ENCODE measurements around the gene ERBB2.

ERBB2 gene

DNA sequence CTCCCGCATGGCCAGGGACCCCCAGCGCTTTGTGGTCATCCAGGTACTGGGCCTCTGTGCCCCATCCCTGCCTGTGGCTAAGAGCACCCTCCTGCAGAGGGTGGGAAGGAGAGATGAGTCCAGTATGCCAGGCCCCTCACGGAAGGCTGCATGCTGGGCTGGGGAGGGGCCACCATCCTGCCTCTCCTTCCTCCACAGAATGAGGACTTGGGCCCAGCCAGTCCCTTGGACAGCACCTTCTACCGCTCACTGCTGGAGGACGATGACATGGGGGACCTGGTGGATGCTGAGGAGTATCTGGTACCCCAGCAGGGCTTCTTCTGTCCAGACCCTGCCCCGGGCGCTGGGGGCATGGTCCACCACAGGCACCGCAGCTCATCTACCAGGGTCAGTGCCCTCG is 26.8 kb downstream of the ERBB2 start:
- no peak for DNase-seq (ENCODE audit: low read depth)

DNA sequence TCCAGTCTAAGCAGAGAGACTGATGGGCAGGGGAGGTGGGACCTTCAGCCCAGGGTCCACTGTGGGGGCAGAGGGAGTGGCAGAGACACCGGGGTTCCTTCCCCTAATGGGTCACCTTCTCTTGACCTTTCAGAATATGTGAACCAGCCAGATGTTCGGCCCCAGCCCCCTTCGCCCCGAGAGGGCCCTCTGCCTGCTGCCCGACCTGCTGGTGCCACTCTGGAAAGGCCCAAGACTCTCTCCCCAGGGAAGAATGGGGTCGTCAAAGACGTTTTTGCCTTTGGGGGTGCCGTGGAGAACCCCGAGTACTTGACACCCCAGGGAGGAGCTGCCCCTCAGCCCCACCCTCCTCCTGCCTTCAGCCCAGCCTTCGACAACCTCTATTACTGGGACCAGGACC is 27.7 kb downstream of the ERBB2 start:
- no peak for DNase-seq (ENCODE audit: low read depth)

DNA sequence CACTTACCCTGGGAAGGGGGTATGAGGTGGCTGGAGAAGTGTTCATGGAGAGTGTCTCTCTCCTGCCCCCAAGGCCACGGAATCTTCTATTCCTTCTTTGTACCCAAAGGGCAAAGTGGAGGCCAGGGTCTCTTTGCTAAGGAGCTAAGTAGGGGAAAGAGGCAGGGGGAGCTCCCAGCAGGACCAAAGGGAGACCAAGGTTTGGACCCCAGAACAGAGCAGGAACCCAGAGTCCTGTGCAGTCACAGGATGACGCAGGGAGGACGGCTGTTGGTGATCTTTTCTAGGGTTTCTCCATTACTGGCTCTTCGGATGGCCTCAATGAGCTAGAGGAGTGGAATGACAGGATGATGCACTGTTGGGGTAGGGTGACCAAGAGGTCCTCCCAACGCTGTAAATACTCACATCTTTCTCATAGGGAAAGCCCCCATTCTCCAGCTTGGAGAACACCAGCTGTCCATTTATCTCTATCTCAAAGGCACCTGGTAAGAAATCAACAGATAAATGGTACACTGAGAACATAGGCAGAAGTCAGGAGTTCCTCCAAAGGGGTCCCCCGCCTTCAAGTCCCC is 29.5 kb downstream of the ERBB2 start:
- DNase-seq (ENCODE audit: low read depth): no peak

DNA sequence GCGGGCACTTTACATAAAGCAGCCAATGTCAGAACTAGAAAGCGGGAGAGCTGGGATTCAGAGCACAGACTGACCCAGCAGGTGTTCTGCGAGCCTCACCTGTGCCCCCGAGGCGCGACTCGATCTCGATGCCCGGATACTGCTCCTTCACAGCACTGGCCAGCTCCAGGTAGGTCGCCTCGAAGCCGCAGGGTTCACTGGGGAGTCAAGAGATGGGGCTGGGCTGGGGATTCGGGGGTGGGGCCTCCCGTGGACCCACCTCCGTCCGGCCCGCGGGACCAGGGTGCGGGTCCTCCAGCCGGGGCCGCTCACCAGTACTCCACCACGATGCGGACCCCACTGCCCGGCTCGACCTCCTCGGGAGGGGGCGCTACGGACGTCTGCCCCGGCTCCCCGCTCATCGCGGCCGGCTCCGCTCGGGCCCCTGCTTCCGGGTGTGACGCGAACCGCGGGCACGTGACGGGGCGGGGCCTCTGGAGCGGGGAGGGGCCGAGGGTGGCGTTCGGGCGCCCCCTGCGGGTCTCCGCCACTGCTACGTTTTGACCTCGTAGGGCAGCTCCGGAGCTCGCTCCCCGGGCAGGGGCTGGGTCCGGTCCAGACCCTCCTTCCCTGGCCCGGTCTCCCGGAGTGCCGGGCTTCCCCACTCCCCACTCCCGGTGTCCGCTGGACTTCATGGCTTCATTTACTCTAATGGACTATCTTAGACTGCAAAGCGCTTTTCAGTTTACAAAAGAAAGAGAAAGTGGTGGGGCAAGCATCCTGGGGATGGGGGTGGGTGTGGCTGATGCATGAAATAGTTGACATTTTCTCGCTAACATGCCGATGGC is 30.4 kb downstream of the ERBB2 start, which contains the start of gene MIEN1:
MIEN1 (minus strand) TSS at position 438 of the 827 bp plus-strand sequence; CDS start at position 401, 37 bp downstream.
- DNase-seq (ENCODE audit: low read depth): peak; percentile 93

DNA sequence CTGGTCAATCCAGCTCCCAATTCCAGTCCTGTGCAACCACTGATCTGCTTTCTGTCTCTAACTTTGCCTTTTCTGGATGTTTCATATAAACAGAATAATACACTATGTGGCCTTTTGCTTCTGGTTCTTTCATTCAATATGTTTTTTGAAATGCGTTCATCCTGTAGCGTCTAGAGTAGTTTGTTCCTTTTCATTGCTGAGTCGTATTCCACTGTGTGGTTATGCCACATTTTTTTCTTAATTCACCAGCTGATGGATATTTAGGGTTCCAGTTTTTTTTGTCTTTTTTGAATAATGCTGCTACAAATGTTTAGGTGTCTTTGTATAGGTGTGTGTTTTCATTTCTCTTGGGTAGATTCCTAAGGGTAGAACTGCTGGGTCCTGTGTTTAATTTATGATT is 32.7 kb downstream of the ERBB2 start:
- DNase-seq (ENCODE audit: low read depth): no peak

DNA sequence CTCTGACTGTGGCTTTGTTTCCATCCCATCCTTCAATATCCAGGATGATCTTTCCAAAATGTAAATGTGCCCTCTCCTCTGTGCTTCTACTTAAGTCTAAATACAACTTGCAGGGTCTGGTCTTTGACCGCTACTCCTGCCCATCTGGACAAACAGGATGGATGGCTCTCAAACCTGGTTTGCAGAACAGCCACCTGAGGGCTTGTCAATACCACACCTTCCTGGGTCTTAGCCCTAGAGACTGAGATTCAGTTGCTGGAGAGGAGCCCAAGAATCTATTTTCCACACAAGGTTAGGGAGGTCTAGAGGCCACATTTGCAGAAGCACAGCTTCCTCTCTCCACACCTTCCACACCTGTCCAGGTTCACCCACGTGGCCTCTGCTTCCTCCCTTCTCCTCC is 36.0 kb downstream of the ERBB2 start:
- no peak for DNase-seq (ENCODE audit: low read depth)

DNA sequence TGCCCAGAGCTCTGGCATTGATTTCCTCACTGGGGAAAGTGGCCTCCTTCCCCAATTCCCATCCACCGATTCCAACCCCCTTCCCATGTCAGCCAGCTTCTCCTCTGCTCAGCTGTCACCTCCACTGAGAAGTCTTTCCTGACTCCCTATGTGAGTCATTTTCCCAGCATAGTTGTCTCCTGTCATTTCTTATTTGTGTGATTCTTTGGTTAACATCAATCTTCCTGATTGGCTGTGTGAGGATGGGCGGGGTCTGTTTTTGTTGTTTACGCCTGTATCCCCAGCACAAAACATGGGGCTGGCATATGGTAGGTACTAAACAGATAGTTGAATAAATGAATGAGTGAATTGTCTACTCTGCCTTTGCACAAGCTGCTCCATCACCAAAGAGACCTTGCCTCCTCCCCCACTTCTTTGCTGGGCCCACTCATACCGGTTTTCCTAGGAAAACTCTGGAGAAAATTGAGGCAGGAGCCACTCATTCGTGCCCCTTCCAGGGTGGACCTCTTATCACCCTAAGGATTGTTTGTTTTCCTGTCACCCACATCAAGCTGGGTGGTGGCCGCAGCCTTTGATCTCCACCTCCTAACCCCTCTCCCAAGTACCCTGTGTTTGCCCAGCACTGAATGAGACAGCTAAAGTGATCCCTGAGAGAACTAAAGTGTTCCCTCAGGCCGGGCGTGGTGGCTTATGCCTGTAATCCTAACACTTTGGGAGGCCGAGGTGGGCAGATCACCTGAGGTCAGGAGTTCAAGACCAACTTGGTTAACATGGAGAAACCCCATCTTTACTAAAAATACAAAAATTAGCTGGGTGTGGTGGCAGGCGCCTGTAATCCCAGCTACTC is 36.7 kb downstream of the ERBB2 start:
- DNase-seq (ENCODE audit: low read depth): no peak

DNA sequence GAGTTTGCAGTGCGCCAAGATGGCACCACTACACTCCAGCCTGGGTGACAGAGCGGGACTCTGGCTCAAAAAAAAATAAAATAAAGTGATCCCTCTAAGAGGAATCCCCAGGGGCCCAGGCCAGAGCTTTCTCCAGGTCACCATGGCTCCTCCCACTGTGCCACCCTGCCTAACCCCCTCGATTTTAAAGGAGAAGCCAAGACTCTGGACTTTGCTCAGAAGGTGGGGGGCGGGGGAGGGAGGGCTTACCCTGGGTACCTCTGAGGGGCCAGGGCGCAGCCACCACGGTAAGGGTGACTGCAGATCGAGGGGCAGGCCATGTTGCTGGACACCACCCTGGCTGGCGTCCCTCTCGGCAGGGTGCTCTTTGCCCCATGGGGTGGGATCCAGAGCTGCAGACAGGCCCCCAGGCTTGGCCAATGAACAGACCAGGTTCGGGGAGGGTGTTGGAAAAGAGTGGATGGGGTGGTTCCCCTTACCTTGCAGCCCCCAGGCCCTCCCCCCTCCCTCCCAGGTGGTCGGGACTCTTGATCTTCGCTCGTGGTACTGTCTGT is 37.4 kb downstream of the ERBB2 start:
- no peak for DNase-seq (ENCODE audit: low read depth)

DNA sequence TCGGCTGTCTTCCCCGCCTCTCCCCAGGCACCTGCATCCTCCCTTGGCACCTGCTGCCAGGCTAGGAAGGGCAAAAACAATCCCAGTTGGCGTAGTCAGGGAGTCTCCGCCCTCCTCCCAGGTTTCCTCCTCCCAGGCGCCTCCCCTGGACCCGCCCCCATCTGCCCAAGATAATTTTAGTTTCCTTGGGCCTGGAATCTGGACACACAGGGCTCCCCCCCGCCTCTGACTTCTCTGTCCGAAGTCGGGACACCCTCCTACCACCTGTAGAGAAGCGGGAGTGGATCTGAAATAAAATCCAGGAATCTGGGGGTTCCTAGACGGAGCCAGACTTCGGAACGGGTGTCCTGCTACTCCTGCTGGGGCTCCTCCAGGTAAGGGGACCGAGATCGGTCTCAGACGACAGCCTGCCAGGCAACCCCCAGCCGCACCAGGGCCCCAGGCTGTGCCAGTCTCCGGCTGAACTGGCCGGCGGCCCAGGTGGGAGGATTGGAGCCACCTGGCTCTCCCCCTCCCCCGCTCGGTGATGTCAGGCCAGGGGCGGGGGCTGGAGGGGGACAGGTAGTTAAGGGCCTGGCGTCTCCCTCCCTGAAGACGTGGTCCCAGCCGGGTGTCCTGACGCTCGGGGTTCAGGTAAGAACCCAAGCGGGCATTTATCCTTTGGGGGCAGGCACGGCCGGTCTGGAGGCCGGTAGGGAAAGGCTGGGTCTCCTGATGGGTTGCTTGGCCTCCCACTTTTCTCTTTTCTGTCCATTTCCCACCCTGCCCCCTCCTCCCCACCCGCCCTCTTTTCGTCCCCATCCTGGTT is 38.1 kb downstream of the ERBB2 start, which contains the start of gene GRB7:
GRB7 (plus strand) TSS at position 179 of the 808 bp plus-strand sequence. CDS start 4,364 bp downstream, outside the sequence.
- DNase-seq (ENCODE audit: low read depth): no peak

DNA sequence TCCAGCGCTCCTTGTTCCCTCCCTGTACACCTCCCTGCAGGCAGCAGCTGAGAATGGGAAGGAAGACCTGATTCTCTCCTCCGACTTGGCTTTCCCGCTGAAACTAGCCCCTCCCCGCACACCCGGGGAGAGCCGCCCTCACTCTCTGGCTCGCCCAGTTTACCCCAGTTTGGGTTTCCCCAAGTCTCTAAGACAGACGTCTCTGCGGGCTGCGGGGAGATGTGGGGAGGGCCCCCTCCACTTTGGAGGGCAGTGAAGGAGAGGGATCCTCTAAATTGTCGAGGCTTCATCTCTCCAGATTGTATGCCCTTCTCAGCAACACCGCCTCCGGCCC is 38.7 kb downstream of the ERBB2 start:
- peak; percentile 29 for DNase-seq (ENCODE audit: low read depth)

DNA sequence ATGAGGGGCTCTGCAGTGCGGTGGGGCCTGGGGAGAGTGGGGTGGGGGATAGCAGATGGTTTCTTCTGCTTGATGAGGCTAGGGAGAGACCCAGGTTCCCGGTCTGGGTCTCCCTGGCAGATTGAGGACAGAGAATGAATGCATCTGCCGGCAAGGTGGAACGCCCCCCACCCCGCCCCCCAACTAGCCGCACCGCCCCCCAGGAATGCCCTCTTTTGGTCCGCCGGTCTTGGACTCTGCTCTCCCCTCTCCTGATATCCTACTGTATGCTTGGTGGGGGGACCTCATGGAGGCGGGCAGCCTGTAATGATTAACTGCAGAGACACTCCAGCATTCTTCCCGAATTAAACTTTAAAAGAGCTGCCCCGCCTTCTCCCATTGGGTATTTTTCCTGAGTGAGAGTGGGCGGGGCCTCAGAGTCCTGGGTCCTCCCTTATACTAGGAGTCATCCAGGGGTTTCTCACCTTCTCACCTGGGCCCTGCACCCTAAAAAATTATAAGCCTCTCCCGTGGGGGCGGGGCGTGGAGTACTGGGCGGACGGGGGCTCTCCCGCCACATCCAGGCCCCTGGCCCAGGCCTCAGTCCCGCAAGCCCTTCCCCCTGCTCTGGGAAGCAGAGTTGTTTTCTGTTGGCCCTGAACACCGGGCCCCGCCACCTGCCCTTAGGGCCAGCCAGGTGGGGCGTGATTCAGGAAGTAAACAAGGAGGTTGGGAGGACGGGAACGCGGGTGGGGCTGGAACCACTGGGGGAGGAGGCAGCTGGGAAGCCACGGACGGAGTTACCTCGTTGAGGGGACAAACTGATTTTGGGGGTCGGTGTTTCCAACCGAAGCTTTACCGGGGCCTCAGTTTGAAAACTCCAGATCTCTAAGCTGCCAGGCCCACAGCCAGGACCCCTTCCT is 39.4 kb downstream of the ERBB2 start:
- DNase-seq (ENCODE audit: low read depth): no peak

DNA sequence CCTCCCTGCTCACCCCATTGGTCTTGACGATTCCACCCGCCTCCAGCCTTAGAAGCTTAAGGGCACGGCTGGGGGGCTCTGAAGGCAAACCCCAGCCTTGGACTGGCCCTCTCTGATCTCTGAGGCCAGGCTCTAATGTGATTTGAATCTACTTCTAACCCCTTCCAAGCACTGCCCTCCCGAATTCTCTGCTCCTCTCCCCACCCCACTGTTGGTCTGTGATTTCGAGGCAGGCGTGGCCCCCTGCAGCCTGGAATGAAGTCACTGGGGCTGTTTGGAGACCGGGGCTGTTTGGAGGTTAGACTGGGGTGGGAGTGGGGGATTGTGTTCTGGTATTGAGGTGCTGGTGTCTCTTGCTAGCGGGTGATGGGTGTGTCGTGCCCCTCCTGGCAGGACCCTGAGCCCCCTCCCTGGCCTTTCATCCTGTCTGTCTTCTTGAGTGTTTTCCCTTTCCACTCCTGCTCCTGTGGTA is 40.1 kb downstream of the ERBB2 start:
- DNase-seq (ENCODE audit: low read depth): no peak

DNA sequence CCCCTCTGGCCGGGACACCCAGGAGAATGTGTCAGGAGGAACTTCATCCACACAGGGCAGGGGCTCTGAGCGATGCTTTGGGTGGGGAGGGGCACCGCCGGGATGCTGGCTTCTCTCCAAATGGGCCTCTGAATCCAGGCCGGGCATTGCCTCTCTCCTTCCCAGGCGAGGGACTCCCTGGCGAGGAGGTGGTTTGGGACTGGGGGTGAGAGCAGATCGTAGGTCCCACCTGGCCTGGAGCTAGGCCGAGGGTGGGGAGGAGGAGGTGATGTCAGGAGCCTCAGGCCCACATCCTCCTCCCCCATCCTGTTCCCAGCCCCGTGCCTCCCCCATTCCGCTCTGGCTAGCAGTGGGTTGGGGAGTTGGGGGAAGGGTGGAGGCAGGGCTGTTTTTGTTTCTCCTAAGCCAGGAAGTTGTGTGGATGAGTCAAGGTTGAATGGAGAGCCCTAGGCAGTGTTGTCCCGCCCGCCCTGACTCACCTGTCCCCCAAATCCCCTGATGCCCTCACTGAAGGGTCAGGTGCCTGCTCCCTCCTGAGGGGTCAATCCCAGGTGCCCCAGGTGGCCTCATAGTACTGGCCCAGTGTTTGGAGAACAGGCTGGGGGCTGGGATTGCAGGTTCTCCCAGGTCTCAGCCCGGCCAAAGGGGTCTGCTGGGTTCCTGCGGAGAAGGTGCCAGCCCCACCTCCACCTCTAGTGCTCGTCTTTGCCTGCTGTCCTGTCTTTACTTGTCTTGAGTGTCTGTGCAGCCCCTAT is 40.7 kb downstream of the ERBB2 start:
- no peak for DNase-seq (ENCODE audit: low read depth)

DNA sequence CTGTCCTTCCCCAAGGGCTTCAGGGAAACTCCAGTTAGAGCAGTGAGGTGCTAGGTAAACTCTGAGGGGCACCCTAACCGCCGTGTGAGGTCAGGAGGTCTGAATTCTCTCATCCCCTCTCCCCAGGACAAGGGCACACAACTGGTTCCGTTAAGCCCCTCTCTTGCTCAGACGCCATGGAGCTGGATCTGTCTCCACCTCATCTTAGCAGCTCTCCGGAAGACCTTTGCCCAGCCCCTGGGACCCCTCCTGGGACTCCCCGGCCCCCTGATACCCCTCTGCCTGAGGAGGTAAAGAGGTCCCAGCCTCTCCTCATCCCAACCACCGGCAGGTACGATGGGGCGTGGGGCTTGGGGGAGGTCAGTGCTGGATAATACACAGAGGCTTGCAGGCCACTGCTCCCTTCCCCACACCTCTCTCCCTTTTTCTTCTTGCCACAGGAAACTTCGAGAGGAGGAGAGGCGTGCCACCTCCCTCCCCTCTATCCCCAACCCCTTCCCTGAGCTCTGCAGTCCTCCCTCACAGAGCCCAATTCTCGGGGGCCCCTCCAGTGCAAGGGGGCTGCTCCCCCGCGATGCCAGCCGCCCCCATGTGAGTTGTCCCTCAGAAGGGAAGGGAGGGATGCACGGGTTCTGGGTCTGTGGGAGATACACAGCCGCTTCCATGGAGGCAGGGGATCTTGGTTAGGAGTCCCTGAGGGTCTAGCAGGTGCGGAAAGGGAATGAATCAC is 42.4 kb downstream of the ERBB2 start:
- DNase-seq (ENCODE audit: low read depth): no peak

DNA sequence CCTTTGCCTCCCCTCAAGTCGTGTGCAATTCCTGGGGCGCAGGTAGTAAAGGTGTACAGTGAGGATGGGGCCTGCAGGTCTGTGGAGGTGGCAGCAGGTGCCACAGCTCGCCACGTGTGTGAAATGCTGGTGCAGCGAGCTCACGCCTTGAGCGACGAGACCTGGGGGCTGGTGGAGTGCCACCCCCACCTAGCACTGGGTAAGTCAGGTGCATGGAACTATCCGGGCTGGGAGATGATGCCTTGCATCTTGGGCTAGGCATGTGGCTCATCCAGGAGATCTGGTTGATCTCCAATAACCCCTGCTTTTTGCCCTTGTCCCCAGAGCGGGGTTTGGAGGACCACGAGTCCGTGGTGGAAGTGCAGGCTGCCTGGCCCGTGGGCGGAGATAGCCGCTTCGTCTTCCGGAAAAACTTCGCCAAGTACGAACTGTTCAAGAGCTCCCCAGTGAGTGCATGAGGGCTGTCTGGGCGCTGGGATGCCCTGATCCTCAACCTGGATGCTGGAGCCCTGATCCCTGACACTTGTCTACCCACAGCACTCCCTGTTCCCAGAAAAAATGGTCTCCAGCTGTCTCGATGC is 43.1 kb downstream of the ERBB2 start:
- DNase-seq (ENCODE audit: low read depth): no peak

DNA sequence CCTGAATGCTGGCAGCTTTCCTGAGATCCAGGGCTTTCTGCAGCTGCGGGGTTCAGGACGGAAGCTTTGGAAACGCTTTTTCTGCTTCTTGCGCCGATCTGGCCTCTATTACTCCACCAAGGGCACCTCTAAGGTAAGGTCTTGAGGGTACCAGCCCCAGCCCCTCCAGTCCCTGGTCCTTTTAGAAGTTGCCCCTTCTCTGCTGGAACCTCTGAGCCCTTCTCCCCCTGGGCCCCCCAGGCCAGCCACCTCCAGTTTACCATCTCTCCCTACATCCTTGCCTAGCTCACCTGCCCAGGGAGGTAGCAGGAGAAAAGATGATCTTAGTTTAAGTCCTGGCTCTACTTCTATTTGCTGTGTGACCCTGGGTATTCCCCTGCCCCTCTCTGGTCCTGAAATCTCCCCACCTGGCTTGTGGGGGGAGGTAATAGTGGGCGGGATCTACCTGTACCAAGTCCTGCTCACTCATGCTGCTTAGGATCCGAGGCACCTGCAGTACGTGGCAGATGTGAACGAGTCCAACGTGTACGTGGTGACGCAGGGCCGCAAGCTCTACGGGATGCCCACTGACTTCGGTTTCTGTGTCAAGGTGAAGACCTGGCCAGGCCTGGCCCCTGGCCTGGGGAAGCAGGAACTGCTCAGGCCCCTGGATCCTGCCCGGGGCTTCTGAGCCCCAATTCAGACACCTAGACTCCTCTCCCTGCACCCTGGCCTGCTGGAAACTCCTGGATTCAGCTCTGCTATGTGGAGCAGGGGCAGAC is 44.4 kb downstream of the ERBB2 start:
- no peak for DNase-seq (ENCODE audit: low read depth)

DNA sequence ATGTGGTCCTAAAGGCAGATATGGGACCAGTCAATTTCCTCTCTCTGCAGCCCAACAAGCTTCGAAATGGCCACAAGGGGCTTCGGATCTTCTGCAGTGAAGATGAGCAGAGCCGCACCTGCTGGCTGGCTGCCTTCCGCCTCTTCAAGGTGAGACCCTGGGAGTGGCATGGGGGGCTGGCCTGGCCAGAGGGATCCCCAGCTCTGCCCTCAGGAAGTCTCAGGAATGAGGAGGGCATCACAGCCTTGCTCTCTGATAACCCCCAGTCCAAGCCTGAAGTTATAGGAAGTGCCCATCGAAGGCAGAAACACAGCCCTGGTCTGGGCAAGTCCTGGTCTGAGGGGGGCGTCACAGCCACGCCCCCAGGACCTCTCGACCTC is 45.0 kb downstream of the ERBB2 start:
- no peak for DNase-seq (ENCODE audit: low read depth)

Measured in activated gamma-delta T cell treated with anti-CD3 and anti-CD28 coated beads, Interleukin-2, amount 50 U/mL, for 16 hours (primary cell).